ENCODE data around the gene MYBBP1A.

GRCh38 chr17:4500191-4500571 lies 55.0 kb downstream of the MYBBP1A start:
- no peak for TF ChIP-seq CTCF (IDR thresholded peaks at IDR 0.05; ENCODE audit: low read depth, low read length)
- no peak for TF ChIP-seq EZH2phosphoT487 (IDR thresholded peaks at IDR 0.05; ENCODE audit: low read depth)
